Left lobe of liver (tissue), 2 donors: ENCODE results near the gene MED12L. TPM values are rescaled to one million over a fixed set of nuclear protein-coding genes. Genes with fewer than 3 reads are reported as not detected.

ENCODE experiments used
- ATAC-seq: fragments of 200-7000 bp; cut with Tn5 transposase; one replicate; pipeline ENCODE4 v1.9.1; 2020; ENCODE audit warnings: mild to moderate bottlenecking, moderate library complexity
- DNase-seq: peaks from one replicate; pipeline ENCODE4 v3.0.0-alpha.2; 2020; ENCODE audit warnings: low spot score
- total RNA-seq: library from RNA; stranded (reverse); gene quantifications from one replicate; pipeline ENCODE4 v1.2.1, GENCODE V29; 2021
- donor health status: DM: no; HTN: no; CAD: no; lungs with moderate emphysema.
- donor health status: DM: no; HTN: yes; CAD: no.

The MED12L gene
- total RNA-seq, 1 donor from 2014 or later, result 0.15 TPM

DNA sequence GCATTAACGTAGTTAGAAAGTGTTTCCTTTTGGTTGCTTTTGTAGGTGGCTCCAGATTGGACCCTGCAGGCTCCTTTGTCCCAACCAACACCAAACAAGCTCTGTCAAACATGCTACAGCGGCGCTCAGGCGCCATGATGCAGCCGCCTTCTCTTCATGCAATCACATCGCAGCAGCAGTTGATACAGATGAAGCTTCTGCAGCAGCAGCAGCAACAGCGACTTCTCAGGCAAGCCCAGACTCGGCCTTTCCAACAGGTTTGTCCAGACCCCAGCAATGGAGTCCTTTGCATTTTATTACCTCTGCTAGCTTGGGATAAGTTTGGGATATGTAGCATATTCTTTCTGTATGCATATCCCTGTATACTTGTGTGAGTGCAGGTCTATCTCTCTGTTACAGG lies 309.1 kb downstream of the MED12L start:
- ATAC-seq, result no peak
- no peak for DNase-seq

DNA sequence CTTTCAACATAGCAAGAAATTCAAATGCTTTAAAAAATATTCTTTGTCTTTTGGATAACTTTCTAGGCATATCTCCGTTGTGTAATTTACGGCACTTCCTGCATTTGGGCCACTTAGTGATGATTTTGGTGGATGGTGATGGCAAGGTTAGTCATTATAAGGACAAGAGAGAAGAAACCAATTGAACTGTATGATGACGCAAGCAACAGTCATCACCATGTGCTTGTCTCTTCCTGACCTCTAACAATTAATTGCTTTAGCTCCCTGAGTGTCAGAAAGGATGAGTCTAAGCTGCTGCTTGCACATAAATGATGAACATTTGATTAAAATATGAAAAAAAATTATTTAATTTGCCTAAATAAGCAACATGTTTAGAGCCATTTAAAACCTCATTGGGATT lies 310.3 kb downstream of the MED12L start:
- no peak for ATAC-seq
- DNase-seq, result no peak

DNA sequence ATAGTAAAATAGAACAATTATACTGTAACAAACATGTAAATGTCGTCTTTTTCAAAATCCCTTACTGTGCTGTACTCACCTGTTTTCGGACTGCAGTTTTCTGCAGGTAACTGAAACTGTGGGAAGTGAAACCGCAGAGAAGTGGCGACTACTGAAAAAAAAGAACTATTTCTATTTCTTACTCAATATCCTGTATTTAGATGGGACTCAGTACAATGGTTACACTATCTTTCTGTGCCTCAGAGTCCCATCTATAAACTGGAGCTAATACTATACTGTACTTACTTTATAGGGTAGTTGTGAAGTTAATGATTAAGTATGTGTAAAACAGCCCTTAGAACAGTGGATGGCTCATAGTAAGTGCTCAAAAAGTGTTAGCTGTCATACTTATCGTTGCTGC lies 313.4 kb downstream of the MED12L start:
- no peak for ATAC-seq

DNA sequence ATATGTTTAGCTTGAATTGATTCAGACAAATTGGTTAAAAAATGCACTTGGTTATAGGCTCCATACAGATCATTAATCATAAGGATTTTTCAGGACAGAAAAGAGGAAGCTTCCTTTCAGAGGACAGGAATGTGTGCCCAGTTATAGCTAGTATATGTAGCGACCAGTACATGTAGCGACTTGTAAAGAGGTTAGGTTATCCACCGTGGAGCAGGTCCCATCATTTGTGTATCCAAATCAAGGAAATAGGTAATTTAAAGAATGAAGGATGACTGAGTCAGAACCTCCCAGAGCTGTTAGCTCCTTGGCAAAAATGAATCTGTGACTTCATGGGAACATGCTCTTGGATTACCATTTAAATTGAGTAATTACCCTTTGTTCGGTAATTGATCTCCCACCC lies 314.9 kb downstream of the MED12L start:
- no peak for ATAC-seq
- no peak for DNase-seq

More for the DNA sequence above, 313.4 kb downstream of the MED12L start:
- no peak for DNase-seq

DNA sequence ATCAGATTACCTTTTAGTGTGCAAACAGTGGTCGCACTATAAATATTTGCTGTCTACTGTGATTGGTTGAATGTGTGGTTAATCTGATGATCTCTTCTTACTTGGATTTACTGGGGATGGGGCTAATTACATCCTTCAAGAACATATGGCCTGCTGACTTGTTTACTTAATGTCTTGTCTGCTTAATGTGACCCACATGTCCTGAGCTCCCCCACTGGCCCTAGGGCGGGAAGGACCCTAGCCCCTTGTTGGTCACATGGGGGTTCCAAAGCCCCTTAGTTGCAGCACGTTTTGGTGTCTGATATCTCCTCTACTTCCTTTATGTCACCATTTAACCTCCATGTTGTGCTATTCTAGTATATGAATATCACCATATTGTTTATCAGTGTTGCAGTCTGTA lies 316.9 kb downstream of the MED12L start:
- ATAC-seq (no peak), DNase-seq (no peak)

DNA sequence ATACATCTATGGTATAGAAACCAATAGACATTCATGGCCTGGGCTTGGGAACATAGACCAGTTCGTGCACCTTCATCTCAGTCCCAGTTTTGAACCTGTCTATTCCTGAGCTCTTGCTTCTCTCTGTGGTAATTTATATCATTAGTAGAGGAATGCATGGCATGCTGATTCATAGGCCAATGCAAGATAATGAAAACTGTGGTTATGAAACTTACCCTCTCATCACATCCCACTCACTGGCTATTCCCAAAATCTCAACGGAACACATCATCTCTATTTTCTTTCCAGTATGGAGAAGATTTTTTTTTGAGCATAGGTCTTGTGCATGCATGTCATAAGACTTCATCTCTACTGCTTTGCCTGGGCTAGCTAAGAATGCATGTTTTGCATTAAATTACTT lies 317.8 kb downstream of the MED12L start:
- DNase-seq (no peak), ATAC-seq (no peak)

DNA sequence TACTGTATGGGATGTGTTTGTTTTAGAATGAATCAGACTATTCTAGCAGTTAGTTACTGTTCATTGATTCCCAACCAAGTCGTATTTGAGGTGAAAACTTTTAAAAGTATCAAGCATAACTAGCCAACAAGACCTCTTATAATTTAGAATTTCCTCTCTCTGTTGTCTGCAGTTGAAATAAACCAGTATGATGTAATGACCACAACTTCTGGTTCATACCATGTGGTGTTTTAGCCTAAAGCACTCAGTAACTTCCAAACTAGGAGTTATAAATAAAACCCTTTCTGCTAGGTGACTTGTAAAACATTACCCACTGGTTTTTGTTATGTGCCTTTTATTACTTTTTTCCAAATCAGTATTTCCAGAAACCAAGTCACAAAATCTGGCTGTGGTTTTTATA lies 318.9 kb downstream of the MED12L start:
- ATAC-seq, result no peak
- no peak for DNase-seq

DNA sequence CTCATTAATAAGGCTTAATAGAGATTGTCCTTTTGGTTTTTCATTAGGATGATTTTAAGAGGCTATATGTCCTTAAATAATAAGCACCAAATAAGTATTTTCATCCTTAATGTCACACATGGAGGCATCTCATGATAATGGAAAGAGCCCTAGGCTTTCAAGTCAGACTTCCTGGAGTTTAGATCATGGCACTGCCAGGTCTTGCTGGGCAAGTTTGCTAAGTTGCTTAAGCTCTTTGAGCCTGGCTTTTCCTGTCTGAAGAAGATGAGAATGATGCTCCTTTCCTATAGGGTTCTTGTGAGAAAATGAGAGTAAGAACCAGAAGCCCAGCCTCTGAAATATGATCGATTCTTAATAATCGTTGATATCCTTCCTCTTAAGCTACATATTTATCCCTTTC lies 322.5 kb downstream of the MED12L start:
- ATAC-seq (no peak), DNase-seq (no peak)

DNA sequence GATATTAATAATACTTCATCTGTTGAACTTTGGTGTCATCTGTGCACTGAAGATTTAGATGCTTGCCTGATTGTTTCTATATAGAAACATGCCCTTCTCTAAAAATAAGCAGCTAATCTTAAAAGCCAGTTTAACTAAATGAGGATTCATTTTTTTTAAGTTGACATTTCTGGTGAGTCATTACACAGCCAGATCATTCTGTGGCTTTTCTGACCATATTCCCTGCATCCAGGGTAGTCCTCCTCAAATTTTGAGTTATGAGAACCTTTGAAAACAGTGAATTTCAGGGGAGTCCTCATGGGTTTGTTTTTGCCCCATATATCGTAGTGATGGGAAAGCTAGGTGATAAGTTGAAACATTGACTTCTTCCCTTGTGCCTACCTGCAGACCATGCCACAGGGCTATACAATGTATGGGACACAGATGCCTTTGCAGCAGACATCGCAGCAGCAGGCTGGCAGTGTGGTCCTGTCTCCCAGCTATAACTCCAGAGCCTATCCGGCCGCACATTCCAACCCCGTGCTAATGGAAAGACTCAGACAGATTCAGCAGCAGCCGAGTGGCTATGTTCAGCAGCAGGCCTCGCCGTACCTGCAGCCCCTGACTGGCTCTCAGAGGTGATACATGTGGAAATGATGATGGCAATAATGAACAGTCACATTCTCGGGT lies 325.6 kb downstream of the MED12L start:
- ATAC-seq, result no peak
- no peak for DNase-seq

DNA sequence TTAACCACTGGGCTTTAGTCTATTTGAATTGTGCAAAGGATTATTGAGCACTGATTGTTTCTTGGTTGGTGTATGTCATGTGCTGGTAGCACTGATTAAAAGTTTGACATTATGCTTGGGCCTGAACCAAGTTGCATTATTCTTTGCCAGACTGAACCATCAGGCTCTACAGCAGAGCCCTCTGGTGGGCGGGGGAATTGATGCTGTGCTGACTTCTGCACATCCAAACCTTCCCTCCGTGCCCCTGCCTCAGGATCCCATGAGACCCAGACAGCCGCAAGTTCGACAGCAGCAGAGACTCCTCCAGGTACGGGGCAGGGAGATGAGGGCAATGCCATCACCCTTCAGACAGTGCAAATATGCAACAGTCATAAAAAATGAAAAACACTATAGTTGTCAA lies 327.5 kb downstream of the MED12L start:
- no peak for ATAC-seq

DNA sequence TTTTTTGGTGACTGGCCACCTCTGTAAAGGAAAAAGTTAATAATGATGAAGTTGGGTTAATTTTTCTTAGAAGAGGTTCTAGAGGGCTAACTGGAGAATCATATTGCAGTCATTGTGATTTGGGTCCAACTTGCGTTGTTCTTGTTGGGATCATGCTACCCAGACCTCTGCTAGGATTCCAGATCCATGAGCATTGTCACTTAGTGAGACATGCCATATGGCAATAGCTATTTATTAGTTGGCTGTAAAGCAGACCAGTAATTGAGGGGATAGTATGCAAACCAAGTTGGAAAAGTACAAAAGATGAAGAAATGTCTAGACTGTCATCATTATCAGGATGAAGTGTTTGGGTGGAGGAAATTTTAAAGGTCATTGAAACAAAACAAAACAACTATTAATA lies 329.8 kb downstream of the MED12L start:
- DNase-seq, result no peak
- ATAC-seq, result no peak

More for the DNA sequence above, 327.5 kb downstream of the MED12L start:
- DNase-seq, result no peak

DNA sequence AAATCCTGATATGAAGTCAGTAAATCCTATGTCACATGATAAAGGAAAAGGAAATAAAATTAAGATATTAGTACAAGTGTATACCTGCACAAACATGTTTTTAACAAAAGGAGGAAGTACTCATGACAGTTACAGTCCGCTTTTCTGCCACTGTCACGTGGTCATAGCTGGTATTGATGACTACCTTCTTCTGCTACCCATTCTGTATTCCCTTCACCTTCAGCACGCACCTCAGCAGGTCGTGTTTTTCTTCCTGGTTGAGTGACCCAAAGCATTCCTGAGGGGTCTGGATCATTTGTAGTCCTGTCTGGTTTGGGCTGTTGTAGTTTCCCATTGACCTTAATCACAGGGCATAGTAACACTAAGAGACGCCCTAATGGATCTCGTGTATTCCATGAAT lies 334.3 kb downstream of the MED12L start:
- no peak for ATAC-seq
- DNase-seq, result no peak

DNA sequence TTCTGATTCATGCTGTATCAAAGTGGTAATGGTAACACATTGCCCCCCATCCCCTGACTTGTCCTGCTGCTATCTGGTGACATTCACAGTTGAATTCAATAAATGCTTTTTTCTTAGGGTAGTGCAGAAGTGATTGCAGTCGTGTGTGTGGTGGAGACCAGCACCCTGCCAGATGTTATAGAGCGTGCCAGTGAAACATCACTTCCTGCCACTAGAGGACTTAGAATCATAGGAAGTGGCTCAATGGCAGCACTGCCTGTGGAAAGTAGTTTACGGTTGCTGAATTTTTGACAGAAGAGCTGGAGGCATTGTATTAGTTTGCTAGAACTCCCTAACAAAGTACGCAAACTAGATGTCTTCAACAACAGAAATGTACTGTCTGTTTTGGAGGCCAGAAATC lies 336.5 kb downstream of the MED12L start:
- no peak for DNase-seq
- ATAC-seq, result no peak

DNA sequence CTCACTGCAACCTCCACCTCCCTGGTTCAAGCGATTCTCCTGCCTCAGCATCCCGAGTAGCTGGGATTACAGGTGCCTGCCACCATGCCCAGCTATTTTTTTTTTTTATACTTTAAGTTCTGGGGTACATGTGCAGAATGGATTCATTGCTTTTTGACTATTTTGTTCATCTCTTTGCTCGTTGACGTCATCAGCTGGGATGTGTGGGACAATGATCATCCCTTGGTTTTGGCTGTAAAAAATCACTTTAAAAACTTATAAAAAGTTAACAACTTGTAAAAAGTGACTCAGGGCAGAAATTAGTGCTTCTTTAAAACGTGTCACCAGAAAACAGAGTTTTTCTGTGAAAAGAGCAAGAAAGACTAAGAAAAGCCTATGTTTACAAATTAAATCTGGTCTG lies 337.6 kb downstream of the MED12L start:
- no peak for ATAC-seq
- no peak for DNase-seq

DNA sequence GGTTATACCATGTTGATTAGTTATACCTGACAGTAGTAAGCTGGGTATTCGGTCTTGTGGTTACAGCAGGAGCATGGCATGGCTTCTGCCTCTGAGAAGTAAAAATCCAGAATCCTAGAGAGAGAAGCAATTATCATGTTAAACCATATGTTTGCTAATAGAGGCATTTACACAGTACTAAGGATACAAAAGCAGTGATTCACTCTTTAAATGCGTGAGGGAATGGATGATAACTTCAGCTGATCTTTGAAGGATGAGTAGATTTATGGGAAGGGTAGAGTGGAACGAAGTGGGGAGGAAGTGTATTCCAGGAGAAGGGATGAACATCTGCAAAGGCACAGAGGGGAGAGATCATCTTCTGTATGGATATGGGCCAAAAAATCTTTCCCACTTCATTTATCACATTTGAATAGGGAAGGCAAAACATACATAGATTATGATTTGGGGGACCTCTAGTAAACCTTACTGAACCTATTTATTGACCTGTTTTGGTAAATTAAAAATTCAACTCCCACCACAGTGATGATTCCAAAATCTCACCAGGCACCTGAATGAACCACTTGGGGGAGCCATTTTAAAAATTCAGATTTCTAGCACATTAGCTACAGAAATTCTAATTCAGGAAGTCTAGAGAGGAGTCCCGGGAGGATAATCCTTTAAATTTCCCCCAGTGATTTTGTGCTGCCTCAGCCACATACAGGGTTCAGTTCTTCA lies 340.3 kb downstream of the MED12L start:
- DNase-seq (no peak), ATAC-seq (peak; percentile 23)

DNA sequence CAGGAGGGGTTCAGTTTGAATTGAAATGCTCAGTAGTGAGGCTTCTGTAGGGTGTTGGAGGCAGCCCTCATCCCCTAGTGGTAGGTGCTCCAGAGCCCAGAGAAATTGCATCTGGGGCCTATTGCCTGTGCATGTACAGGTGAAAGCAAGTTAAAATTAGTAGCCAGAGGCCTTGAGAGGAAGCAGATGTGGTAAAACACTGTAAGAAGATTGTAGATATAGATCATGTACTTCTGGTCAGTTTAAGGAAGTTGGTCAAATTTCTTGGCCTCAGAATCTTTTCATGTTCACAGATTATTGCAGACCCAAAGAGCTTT lies 340.8 kb downstream of the MED12L start:
- DNase-seq, result no peak
- peak; percentile 15 for ATAC-seq

DNA sequence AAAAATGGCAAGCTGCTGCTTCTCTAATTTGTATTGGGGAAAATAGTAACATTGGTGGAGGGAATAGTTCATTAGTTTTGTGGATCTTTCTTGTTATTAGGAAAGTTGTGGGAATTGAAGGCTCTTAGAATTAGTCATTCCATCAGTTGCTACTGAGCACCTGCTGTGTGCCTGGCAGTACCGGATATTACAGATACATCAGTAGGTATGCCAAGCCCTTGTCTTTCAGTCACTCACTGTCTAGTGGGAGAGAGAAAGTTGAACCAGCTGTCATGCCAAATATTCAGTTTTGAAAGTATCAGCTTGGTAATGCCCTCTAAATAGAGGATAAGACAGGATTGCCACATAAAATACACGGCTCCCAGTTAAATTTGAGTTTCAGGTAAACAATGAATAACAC lies 342.9 kb downstream of the MED12L start:
- no peak for ATAC-seq
- no peak for DNase-seq

DNA sequence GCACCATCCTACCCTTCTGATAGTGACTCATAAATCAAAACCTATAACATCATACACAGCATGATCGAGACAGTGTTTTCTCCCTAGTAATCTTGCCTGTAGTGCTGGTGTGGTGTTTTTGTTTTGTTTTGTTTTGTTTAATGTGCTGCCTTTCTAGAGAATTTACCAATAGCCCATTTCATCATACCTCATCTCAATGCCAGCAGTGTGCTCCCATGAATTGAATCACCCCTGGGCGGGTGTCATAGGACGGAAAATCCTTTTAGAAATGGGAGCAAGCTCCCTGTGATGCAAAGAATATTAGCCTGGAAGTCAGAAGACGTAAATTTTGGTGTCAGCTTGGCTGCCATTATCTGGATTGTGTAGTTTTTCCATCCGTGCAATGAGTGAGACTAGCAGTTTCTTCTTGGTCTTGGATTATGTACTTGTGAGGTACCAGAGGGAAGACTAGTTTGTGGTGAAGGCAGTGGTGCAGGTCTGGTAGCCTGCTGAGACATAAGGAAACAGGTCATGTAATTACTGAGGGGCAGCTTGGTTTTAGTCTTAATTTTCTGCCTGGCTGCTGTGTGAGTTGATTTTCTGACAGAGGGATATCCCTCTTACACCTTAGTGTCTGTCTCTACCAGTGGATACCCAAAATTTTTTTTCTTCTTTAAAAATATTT lies 345.5 kb downstream of the MED12L start:
- DNase-seq, result no peak
- no peak for ATAC-seq

DNA sequence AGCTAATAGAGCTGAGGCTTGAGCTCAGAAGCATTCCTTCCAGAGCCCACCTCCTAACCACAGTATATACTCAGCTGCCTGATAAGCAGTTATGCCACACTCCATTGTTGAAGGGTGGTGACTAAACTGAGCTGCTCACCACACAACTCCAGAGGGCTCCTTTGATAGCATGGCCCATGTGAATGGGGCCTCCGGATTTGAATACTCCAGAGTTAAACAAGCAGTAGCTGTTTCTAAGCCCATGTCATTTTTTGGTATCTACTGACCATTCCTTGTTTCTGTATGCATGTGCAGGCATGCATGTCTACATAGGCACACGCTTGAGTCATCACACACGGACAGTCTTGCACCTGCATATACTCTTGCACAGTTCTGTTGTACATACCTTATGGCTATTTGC lies 346.5 kb downstream of the MED12L start:
- DNase-seq, result no peak
- no peak for ATAC-seq

DNA sequence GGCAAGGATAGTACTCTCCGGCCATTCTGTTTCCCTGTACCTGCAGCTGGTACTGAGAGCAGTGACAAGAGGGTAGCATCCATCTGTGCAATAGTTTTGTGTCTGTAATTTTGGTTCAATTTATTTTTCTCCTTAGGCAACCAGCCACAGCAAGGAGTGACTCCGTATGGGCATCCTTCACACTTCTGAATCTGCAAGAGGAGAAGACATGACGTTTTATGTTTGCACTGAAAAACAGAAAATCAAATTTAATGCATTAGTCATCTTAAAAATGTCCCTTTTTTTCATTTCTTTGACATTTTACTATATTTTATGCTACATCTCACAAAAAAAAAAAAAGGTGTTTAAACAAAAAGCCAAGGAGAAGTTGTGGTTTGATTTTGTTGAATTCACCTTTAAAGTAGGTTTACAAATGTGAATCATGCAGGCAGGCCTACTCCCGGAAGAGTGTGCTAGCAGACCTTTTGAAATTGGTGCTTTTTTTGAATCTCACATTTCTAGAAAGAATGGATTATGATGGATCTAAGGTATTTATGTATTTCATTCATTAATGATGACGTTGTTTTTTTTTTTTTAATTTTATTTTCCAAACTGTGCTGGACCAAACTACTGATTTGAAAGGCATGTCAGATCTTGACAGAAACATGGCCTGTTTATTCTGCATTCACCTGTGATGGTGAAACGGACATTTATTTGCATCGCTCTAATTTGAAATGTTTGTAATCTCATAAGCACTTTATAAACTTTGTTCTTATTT lies 347.3 kb downstream of the MED12L start:
- ATAC-seq (no peak), DNase-seq (no peak)

DNA sequence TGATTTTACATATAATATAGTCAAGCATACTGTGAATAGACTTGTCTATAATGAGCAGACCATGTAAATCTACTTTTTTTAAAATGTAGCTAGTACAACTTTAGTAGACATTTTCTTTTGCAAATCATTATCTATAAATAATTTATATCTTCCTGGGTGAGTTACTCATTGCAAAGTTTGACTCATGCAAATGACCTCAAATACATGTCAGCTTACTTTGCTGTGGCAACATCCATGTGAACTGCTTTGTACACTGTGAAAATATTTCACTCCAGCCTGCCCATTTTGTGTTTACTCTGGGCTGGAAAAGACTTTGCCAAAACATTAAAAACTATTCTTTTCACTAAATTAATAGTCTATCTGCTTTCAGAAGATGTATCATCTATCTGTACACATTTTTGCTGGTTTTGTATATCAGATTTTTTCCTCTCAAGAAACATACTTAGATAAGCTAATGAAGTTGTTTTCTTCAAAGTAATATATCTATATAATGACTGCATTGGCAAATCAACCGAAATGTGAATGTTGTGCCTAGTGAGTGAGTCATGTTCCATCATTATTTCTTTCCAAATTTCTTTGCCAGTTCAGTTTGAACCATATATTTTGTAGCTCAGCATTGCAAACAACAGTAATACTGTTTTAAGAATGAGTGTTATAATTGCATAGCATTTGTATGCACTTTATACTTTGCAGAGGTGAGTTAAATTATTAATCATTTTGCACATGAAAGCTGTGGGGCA lies 348.9 kb downstream of the MED12L start:
- no peak for DNase-seq
- peak; percentile 79 for ATAC-seq
